ENCODE data around the gene SAT1. TPM values are rescaled to one million over a fixed set of nuclear protein-coding genes. Genes with fewer than 3 reads are reported as not detected.

SAT1 gene
- total RNA-seq, 6 experiments from 2014 or later, result 215 to 640 (median 291) TPM

- Histone ChIP-seq H3K4me3 (no peak overlapping the region), H3K9me3 (no peaks in the 10 kb centered on the region), H3K4me1 (no peaks in the 10 kb centered on the region), H3K27me3 (no peaks in the 10 kb centered on the region), H3K27ac (no peak overlapping the region), H3K36me3 (no peaks in the 10 kb centered on the region)
- 73% methylated on average over 1 of the region's 3 CpGs for WGBS (ENCODE audit: insufficient coverage, low coverage, low lambda C conversion rate, missing lambda C conversion rate)
- intact Hi-C loops (cut with DNase I), result no loop called here
- ATAC-seq, result no peak
- DNase-seq, result no peak
- no peak for TF ChIP-seq POLR2A (IDR thresholded peaks at IDR 0.05)
- TF ChIP-seq, protein P1, sequence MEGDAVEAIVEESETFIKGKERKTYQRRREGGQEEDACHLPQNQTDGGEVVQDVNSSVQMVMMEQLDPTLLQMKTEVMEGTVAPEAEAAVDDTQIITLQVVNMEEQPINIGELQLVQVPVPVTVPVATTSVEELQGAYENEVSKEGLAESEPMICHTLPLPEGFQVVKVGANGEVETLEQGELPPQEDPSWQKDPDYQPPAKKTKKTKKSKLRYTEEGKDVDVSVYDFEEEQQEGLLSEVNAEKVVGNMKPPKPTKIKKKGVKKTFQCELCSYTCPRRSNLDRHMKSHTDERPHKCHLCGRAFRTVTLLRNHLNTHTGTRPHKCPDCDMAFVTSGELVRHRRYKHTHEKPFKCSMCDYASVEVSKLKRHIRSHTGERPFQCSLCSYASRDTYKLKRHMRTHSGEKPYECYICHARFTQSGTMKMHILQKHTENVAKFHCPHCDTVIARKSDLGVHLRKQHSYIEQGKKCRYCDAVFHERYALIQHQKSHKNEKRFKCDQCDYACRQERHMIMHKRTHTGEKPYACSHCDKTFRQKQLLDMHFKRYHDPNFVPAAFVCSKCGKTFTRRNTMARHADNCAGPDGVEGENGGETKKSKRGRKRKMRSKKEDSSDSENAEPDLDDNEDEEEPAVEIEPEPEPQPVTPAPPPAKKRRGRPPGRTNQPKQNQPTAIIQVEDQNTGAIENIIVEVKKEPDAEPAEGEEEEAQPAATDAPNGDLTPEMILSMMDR (IDR thresholded peaks at IDR 0.05), result no peak
Observed at GRCh38 chrX:23804578-23804977, 21.6 kb downstream of the SAT1 start.

GRCh38 chrX:23805389-23805788, 22.4 kb downstream of the SAT1 start:
- peak; percentile 15 for TF ChIP-seq POLR2A (IDR thresholded peaks at IDR 0.05)
- TF ChIP-seq, protein P1 (IDR thresholded peaks at IDR 0.05), result no peak
- Histone ChIP-seq H3K36me3 (no peaks in the 10 kb centered on the region), H3K4me1 (no peaks in the 10 kb centered on the region), H3K27me3 (no peaks in the 10 kb centered on the region), H3K4me3 (no peak overlapping the region), H3K9me3 (no peaks in the 10 kb centered on the region), H3K27ac (no peak overlapping the region)
- WGBS (ENCODE audit: insufficient coverage, low coverage, low lambda C conversion rate, missing lambda C conversion rate), result 76% methylated on average over 9 of the region's 9 CpGs
- peak in 2 of 4 donors; percentile 6 to 35 for ATAC-seq
- intact Hi-C loops (cut with DNase I), result no loop called here
- DNase-seq, result no peak

- Histone ChIP-seq H3K36me3 (no peaks in the 10 kb centered on the region), H3K27ac (no peak overlapping the region), H3K4me1 (no peaks in the 10 kb centered on the region), H3K9me3 (no peaks in the 10 kb centered on the region), H3K4me3 (no peak overlapping the region), H3K27me3 (no peaks in the 10 kb centered on the region)
- WGBS (ENCODE audit: insufficient coverage, low coverage, low lambda C conversion rate, missing lambda C conversion rate), result 39% methylated on average over 2 of the region's 3 CpGs
- no peak for ATAC-seq
- TF ChIP-seq, protein P1 (IDR thresholded peaks at IDR 0.05), result no peak
- no peak for TF ChIP-seq POLR2A (IDR thresholded peaks at IDR 0.05)
- no peak for DNase-seq
- intact Hi-C loops (cut with DNase I), result no loop called here
Observed at GRCh38 chrX:23810279-23810678, 27.3 kb downstream of the SAT1 start.

- no peak overlapping the region for H3K27ac ChIP-seq
- no peaks in the 10 kb centered on the region for H3K4me1 ChIP-seq
- intact Hi-C loops (cut with DNase I), result no loop called here
- no peak for DNase-seq
- no peaks in the 10 kb centered on the region for H3K36me3 ChIP-seq
- WGBS (ENCODE audit: insufficient coverage, low coverage, low lambda C conversion rate, missing lambda C conversion rate), result 61% methylated on average over 10 of the region's 10 CpGs
- no peak overlapping the region for H3K4me3 ChIP-seq
- no peaks in the 10 kb centered on the region for H3K27me3 ChIP-seq
- no peaks in the 10 kb centered on the region for H3K9me3 ChIP-seq
- ATAC-seq, result peak; percentile 37 to 60 (median 47)
- TF ChIP-seq, protein P1 (IDR thresholded peaks at IDR 0.05), result no peak
- TF ChIP-seq POLR2A (IDR thresholded peaks at IDR 0.05), result no peak
Observed at GRCh38 chrX:23811108-23811651, 28.2 kb downstream of the SAT1 start.

DNA sequence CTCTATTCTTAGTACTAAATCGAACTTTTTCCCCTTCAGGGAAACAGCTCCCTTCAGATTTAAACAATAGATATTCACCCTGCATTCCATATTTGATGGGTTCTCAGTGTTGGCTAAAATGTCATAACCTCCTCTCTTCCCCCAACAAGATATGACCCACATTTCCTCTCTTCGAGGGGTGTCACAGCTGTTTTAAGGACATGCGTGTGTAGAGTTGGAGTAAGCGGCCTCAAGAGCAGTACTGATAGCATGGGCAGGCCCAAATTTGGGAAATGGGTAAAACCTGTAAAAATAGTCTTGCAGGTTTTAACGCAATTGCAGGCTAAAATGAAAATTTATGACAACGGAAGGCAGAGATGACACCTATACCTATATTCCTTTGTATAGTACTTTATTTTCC, 28.7 kb downstream of the SAT1 start:
- ATAC-seq, result peak in 1 of 4 donors; percentile 16
- no peak for DNase-seq
- intact Hi-C loops (cut with DNase I), result no loop called here
- Histone ChIP-seq H3K9me3 (no peaks in the 10 kb centered on the region), H3K36me3 (no peaks in the 10 kb centered on the region), H3K27me3 (no peaks in the 10 kb centered on the region), H3K4me3 (no peak overlapping the region), H3K27ac (no peak overlapping the region), H3K4me1 (no peaks in the 10 kb centered on the region)
- TF ChIP-seq, protein P1 (IDR thresholded peaks at IDR 0.05), result no peak
- no peak for TF ChIP-seq POLR2A (IDR thresholded peaks at IDR 0.05)
- 69% methylated on average over 6 of the region's 6 CpGs for WGBS (ENCODE audit: insufficient coverage, low coverage, low lambda C conversion rate, missing lambda C conversion rate)
